ENCODE measurements around the gene MFAP3L.

- TF ChIP-seq POLR2A (IDR thresholded peaks at IDR 0.05) (no peak), CTCF (IDR thresholded peaks at IDR 0.05) (no peak)
Measured at GRCh38 chr4:169985881-169986280, 40.3 kb downstream of the MFAP3L start.
